GM20000 (cell line): Measurements from ENCODE around the gene ITPRID2.

Experiments used
- DNase-seq: peaks from one replicate; pipeline ENCODE4 v3.0.0; 2012; ENCODE audit warnings: low spot score
- CTCF ChIP-seq: IDR thresholded peaks from 2 replicates; pipeline ENCODE4 v1.5.1; 2012; ENCODE audit warnings: mild to moderate bottlenecking, control low read depth; ENCODE audit errors: extremely low read depth, missing control alignments

Gene ITPRID2

GRCh38 chr2:181891258-181891965 is at the start of gene ITPRID2:
Gene ITPRID2 (plus strand): TSS chr2:181891730. CDS start chr2:181892067, 337 bp downstream.
- no peak for TF ChIP-seq CTCF
- peak; percentile 98 for DNase-seq

- no peak for TF ChIP-seq CTCF
- DNase-seq = no peak
Measured at GRCh38 chr2:181844551-181845290, 46.8 kb upstream of the ITPRID2 start.

GRCh38 chr2:181846399-181847197 is 44.9 kb upstream of the ITPRID2 start:
- no peak for TF ChIP-seq CTCF

GRCh38 chr2:181847198-181847556 is 44.4 kb upstream of the ITPRID2 start:
- no peak for TF ChIP-seq CTCF
- DNase-seq = no peak

More at GRCh38 chr2:181846399-181847197, 44.9 kb upstream of the ITPRID2 start:
- no peak for DNase-seq

GRCh38 chr2:181847702-181848101 is 43.8 kb upstream of the ITPRID2 start:
- DNase-seq = no peak
- no peak for TF ChIP-seq CTCF

GRCh38 chr2:181848261-181848886 is 43.2 kb upstream of the ITPRID2 start:
- TF ChIP-seq CTCF = no peak
- DNase-seq = no peak
